ENCODE results near the gene MAP2K4. TPM values are rescaled to one million over a fixed set of nuclear protein-coding genes. Genes with fewer than 3 reads are reported as not detected.
A peak's percentile ranks its signal among the peaks of the same experiment; 100 is the strongest.

MAP2K4 gene
- total RNA-seq, 2 experiments from 2014 or later, result 12.3 to 29.1 TPM

DNA sequence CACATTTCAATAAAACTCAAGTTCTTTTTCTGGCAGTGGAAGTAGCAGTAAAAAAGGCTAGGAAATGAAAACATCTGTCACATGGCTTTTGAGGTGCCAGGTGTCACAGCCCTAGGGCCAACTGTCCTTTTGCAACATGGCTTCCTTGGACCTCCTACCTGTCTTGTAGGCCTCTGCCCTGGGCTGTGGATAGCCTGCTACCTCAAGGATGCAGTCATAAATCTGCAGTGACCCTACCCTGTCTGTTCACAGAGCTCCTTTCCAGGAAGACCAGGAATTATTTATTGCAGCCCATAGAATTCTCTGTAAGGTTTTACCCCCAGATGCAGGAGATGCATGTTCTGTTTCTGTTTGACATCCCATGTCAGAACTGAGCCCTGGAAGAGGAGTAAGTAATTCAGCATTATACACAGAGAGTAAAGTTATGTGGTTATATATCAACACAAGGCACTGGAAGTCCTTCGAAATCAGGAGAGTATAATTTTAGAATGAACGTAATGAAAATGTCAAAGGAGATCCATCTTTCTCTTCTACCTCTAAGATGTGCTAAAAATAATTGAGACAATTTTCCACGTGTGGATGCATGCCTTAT, 172.6 kb downstream of the MAP2K4 start:
- no peaks in the 10 kb centered on the region for H3K4me1 ChIP-seq (ENCODE audit: insufficient read depth, low read length, poor library complexity, severe bottlenecking)
- TF ChIP-seq, protein P1, sequence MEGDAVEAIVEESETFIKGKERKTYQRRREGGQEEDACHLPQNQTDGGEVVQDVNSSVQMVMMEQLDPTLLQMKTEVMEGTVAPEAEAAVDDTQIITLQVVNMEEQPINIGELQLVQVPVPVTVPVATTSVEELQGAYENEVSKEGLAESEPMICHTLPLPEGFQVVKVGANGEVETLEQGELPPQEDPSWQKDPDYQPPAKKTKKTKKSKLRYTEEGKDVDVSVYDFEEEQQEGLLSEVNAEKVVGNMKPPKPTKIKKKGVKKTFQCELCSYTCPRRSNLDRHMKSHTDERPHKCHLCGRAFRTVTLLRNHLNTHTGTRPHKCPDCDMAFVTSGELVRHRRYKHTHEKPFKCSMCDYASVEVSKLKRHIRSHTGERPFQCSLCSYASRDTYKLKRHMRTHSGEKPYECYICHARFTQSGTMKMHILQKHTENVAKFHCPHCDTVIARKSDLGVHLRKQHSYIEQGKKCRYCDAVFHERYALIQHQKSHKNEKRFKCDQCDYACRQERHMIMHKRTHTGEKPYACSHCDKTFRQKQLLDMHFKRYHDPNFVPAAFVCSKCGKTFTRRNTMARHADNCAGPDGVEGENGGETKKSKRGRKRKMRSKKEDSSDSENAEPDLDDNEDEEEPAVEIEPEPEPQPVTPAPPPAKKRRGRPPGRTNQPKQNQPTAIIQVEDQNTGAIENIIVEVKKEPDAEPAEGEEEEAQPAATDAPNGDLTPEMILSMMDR (conservative IDR thresholded peaks at IDR 0.05; ENCODE audit: low read length), result no peak
- TF ChIP-seq EZH2phosphoT487 (IDR thresholded peaks at IDR 0.05; ENCODE audit: borderline replicate concordance, low read depth, low read length), result no peak
- H3K4me3 ChIP-seq (ENCODE audit: low read depth, low read length, poor library complexity, severe bottlenecking), result no peak overlapping the region
- no TSS peak for BruUV-seq (replicated peaks)
- no peaks in the 10 kb centered on the region for H3K9me3 ChIP-seq (ENCODE audit: low read length)
- DNase-seq (ENCODE audit: low spot score), result no peak
- ChIA-PET POLR2A (no interaction called here), CTCF (ENCODE audit: unreplicated experiment) (interaction anchor here (0.5 kb wide), 1 partner anchor 892 kb away, joined by 3 read pairs; no protein-coding TSS in a partner anchor)
- intact Hi-C loops (cut with micrococcal nuclease; ENCODE audit: unreplicated experiment), result no loop called here
- no peaks in the 10 kb centered on the region for H3K9me2 ChIP-seq (ENCODE audit: insufficient read depth, low read length)
- H3K27ac ChIP-seq (ENCODE audit: low read depth, low read length, poor library complexity, severe bottlenecking), result no peak overlapping the region
- H2AFZ ChIP-seq (ENCODE audit: low read length), result no peak overlapping the region
- H3K4me2 ChIP-seq (ENCODE audit: low read length), result no peak overlapping the region
- no peaks in the 10 kb centered on the region for H3K36me3 ChIP-seq (ENCODE audit: insufficient read depth, low read length)
- no peaks in the 10 kb centered on the region for H4K20me1 ChIP-seq (ENCODE audit: insufficient read depth, low read length)
- H3K79me2 ChIP-seq (ENCODE audit: insufficient read depth, low read depth, low read length), result no peaks in the 10 kb centered on the region

Small RNA genes within 50 kb of the gene (microRNA-seq; reads per million reads assigned to microRNA genes)
- 1,771 reads per million, percentile 86 among the genes with 10 or more reads in this experiment for gene MIR744 (ENCODE audit: borderline replicate concordance)

Small RNA genes within 50 kb of the gene (small RNA-seq; reads per million reads assigned to genes)
- gene MIR744 (0.16 reads per million), gene RNU11-2P (not detected)

Other genes with a start within 250 kb of the MAP2K4 start
- 9.1 and 10.6 TPM in 2 replicates for gene ZNF18, start 23.4 kb upstream of the MAP2K4 start, total RNA-seq (2014; rRNA removed; shearing (Covaris generic))
- 9.0 and 9.1 TPM in 2 replicates for gene ZNF18, start 23.4 kb upstream of the MAP2K4 start, total RNA-seq (2022)